Gastroesophageal sphincter (tissue), 3 donors: ENCODE measurements around the gene OR2B2.

Experiments
- CTCF ChIP-seq, 4 experiments: fragments of 200-600 bp in 2 of 4; fragments of 450-650 bp in 2 of 4; sonication (generic) in 1 of 4; IDR thresholded peaks; one replicate each; pipeline ENCODE4 v1.5.1; 2017 to 2019; ENCODE audit warnings: antibody characterized with exemption in 4 of 4, mild to moderate bottlenecking in 2 of 4, moderate library complexity in 2 of 4
- EP300 ChIP-seq: sonication (generic); formaldehyde crosslinking; IDR thresholded peaks from one replicate; pipeline ENCODE4 v1.6.1; 2017; ENCODE audit warnings: antibody characterized with exemption, mild to moderate bottlenecking
- POLR2AphosphoS5 ChIP-seq: sonication (generic); formaldehyde crosslinking; IDR thresholded peaks from one replicate; pipeline ENCODE4 v1.6.1; 2017; ENCODE audit warnings: antibody characterized with exemption

- TF ChIP-seq CTCF (IDR thresholded peaks at IDR 0.05) (no peak), EP300 (no peak), POLR2AphosphoS5 (no peak)
Observed at GRCh38 chr6:27911956-27912446, at the start of gene OR2B2.
